Activated T-cell treated with anti-CD3 and anti-CD28 coated beads, Interleukin-2, amount 50 U/mL, for 4 hours (primary cell): ENCODE data around the gene ARRB2. TPM values are rescaled to one million over a fixed set of nuclear protein-coding genes. Genes with fewer than 3 reads are reported as not detected.

ENCODE experiments used
- ATAC-seq, 2 donors: fragments of 200-7000 bp; cut with Tn5 transposase; one replicate each; pipeline ENCODE4 v1.10.0; 2021
- DNase-seq: peaks from one replicate; pipeline ENCODE4 v3.0.0-alpha.2; 2020
- H3K27me3 Mint-ChIP-seq: one replicate; pipeline ENCODE4 v1.8.0; 2021; ENCODE audit warnings: low read depth, mixed read lengths
- H3K36me3 Mint-ChIP-seq: one replicate; pipeline ENCODE4 v1.8.0; 2022; ENCODE audit warnings: mixed read lengths; ENCODE audit not compliant: insufficient read depth
- H3K4me1 Mint-ChIP-seq: one replicate; pipeline ENCODE4 v1.8.0; 2021; ENCODE audit warnings: low read depth, mixed read lengths
- H3K4me3 Mint-ChIP-seq: one replicate; pipeline ENCODE4 v1.8.0; 2021; ENCODE audit warnings: mild to moderate bottlenecking, moderate library complexity, mixed read lengths
- H3K9me3 Mint-ChIP-seq: one replicate; pipeline ENCODE4 v1.8.0; 2021; ENCODE audit warnings: mixed read lengths
- total RNA-seq, 3 donors: library from RNA; stranded (reverse); gene quantifications; one replicate each; pipeline ENCODE4 v1.2.1, GENCODE V29; 2021

ARRB2 gene
- total RNA-seq, 3 donors from 2014 or later: 89.7 to 99.4 (median 94.7) TPM

DNA sequence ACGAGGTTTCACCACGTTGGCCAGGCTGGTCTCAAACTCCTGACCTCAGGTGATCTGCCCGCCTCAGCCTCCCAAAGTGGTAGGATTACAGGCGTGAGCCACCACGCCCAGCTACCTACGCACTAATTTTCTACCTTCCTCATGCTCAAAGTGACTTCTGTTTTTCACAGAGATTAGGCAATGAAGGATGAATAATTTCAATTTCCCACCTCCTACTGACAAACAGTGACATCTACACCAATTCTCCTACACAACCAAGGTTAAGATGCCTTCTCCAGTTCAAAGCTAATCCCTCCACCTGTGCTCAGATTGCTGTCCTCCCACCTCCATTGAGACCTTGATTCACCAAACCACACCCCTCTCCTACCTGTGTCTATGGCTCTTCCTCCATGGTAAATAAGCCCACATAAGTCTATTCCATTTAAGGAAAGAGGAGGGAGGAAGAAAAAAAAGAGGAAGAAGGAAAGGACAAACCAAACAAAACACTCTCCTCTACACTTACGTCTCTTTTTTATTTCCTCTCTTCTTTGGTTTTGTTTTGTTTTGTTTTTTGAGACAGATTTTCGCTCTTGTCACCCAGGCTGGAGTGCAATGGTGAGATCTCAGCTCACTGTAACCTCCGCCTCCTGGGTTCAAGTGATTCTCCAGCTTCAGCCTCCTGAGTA, 15.3 kb downstream of the ARRB2 start:
- peaks cover 15% of the 10 kb centered on the region for H3K4me1 Mint-ChIP-seq
- no peak overlapping the region for H3K4me3 Mint-ChIP-seq
- no peak for DNase-seq
- no peaks in the 10 kb centered on the region for H3K9me3 Mint-ChIP-seq
- ATAC-seq: no peak
- no peaks in the 10 kb centered on the region for H3K27me3 Mint-ChIP-seq
- H3K36me3 Mint-ChIP-seq: peaks cover 2% of the 10 kb centered on the region

- Mint-ChIP-seq H3K4me1 (peaks cover 25% of the 10 kb centered on the region), H3K4me3 (no peak overlapping the region), H3K36me3 (no peaks in the 10 kb centered on the region), H3K27me3 (no peaks in the 10 kb centered on the region), H3K9me3 (no peaks in the 10 kb centered on the region)
- DNase-seq (no peak), ATAC-seq (no peak)
Observed at GRCh38 chr17:4728124-4728523, 17.7 kb downstream of the ARRB2 start.

DNA sequence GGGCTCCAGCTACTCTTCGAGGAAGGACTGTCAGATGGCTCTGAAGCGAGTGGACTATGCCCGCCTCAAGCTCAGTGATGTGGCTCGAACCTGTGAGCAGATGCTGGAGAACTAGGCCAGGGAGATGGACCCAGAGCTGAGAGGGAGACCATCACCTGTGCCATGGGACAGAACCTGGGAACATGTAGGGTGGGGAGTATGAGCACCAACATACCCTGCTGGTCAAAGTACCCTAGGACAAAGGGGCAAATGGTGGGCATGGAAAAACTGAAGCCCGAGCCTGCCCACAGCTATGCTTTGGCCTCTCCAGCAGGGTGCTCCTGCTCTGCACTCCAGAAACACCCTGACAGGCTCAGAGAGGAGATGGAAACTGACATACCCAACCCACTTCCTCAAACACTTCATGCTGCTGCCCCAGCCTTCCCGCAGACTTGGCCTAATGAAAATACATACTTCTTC, 22.7 kb downstream of the ARRB2 start:
- no peaks in the 10 kb centered on the region for H3K9me3 Mint-ChIP-seq
- ATAC-seq (no peak), DNase-seq (no peak)
- H3K4me3 Mint-ChIP-seq: no peak overlapping the region
- H3K36me3 Mint-ChIP-seq: peaks cover 1% of the 10 kb centered on the region
- H3K4me1 Mint-ChIP-seq: peaks cover 27% of the 10 kb centered on the region
- H3K27me3 Mint-ChIP-seq: peaks cover under 1% of the 10 kb centered on the region

GRCh38 chr17:4734857-4735475, 24.5 kb downstream of the ARRB2 start:
- Mint-ChIP-seq H3K9me3 (no peaks in the 10 kb centered on the region), H3K4me3 (no peak overlapping the region), H3K27me3 (peaks cover 7% of the 10 kb centered on the region), H3K36me3 (peaks cover 1% of the 10 kb centered on the region), H3K4me1 (peaks cover 37% of the 10 kb centered on the region)
- no peak for ATAC-seq
- DNase-seq: no peak

DNA sequence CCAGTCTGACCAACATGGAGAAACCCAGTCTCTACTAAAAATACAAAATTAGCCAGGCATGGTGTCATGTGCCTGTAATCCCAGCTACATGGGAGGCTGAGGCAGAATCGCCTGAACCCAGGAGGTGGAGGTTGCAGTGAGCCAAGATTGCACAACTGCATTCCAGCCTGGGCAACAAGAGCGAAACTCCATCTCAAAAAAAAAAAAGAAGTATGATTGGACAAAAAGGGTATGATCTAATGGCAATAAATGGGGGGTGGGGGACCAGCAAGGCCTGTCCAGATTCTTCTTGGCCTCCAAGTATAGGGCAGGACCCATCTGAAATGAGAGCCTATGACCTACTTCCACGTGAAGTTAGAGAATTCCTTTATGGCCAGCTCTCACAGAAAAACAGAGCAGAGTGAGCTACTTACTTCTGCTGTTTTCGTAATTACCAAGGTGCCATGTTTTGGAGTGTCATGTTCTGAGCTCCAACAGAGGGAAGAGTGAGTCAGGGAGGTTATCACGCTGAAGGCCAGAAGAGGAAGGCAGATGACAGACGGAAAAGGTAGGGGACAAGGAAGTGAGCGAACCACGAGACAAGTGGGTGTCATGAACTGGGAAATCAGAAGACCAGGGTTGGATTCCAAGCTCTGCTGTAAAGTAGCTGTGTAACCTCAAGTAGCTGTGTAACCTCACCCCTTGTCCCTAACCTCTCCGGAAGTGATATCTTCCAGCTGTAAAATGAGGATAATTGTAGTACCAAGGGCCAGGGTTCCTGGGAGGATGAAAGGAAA, 25.6 kb downstream of the ARRB2 start:
- no peak for DNase-seq
- Mint-ChIP-seq H3K4me3 (no peak overlapping the region), H3K27me3 (peaks cover 14% of the 10 kb centered on the region), H3K4me1 (peaks cover 34% of the 10 kb centered on the region), H3K9me3 (no peaks in the 10 kb centered on the region), H3K36me3 (peaks cover 1% of the 10 kb centered on the region)
- no peak for ATAC-seq

DNA sequence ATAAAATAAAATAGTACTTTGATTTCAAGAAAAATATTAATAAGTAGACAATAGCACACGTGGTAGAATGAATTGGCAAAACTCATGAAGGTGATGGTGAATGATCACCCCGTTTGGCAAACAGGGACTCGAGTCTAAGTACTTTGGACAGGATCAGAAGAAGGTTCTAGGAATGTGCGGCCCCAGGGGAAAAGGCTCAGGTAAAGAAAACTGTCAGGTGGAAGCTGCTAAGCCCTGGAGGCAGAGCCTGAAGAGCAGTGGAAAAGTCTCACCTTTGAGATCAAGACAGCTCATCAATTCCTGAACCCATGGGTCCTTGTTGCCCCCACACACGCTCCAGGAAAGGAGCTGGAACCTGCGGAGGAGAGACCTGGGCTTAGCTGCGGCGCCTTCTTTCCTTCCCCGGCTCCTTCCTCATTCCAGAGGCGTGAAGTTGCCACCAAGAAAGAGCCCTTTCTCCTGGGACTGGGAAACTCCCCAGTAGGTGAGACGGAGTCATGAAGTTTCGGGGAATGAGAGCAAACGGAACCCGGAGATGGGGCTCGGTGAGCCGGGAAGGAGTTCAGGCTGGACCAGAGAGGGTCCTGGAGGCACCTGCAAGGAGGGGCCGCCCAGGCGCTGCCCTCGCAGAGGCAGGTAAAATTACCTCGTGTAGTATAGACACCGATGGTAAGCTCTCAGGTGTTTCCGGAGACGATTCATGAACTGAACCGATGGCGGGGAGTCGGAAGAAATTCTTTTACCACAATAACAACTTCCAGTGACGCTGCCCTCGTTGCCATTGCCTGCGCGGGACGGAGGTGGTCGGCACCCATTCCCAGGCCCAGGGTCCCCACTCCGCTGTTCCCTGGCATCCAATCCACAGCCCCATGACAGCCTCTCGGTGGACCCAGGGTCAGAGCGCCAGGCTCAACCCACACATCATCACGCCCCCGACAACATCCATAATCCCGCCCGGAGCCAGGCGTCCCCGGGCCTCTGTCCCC, 28.0 kb downstream of the ARRB2 start:
- no peaks in the 10 kb centered on the region for H3K9me3 Mint-ChIP-seq
- H3K4me1 Mint-ChIP-seq: peaks cover 22% of the 10 kb centered on the region
- H3K4me3 Mint-ChIP-seq: peak overlapping the region; percentile 80
- DNase-seq (no peak), ATAC-seq (peak in 1 of 2 donors; percentile 19)
- peaks cover 1% of the 10 kb centered on the region for H3K36me3 Mint-ChIP-seq
- H3K27me3 Mint-ChIP-seq: peaks cover 24% of the 10 kb centered on the region

GRCh38 chr17:4739122-4740024, 28.9 kb downstream of the ARRB2 start, which contains the start of the genes CXCL16 and ZMYND15:
Gene CXCL16 (minus strand): TSS chr17:4739928. CDS start chr17:4739339, 589 bp downstream.
Gene ZMYND15 (plus strand): TSS chr17:4739833. CDS start chr17:4740549, 716 bp downstream.
- Mint-ChIP-seq H3K27me3 (peaks cover 24% of the 10 kb centered on the region), H3K4me3 (peak within 1 kb of the TSS; percentile 80), H3K36me3 (peaks cover 1% of the 10 kb centered on the region), H3K9me3 (no peaks in the 10 kb centered on the region), H3K4me1 (peaks cover 20% of the 10 kb centered on the region)
- DNase-seq: peak; percentile 53
- ATAC-seq: peak; percentile 74 to 77

DNA sequence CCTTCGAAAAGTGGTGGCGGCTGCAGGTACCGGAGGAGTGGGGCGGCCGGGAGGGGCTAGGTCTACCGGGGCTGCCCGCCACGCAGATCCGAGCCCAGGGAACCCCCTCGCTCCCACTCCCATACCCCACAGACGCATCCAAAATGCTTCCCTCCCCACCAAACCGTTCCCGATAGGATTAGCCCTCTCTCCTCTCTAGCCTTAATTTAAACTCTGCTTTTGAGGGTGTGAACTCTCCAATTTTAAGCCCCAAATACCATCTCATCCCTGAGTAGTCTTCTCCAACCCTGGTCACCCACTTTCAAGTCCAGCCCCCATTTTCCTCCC, 29.6 kb downstream of the ARRB2 start:
- peaks cover 24% of the 10 kb centered on the region for H3K27me3 Mint-ChIP-seq
- ATAC-seq (no peak), DNase-seq (no peak)
- H3K4me1 Mint-ChIP-seq: peaks cover 18% of the 10 kb centered on the region
- no peaks in the 10 kb centered on the region for H3K9me3 Mint-ChIP-seq
- no peaks in the 10 kb centered on the region for H3K36me3 Mint-ChIP-seq
- peak overlapping the region; percentile 76 for H3K4me3 Mint-ChIP-seq

- Mint-ChIP-seq H3K9me3 (no peaks in the 10 kb centered on the region), H3K4me3 (peak overlapping the region; percentile 76), H3K4me1 (peaks cover 18% of the 10 kb centered on the region), H3K27me3 (peaks cover 24% of the 10 kb centered on the region), H3K36me3 (no peaks in the 10 kb centered on the region)
- ATAC-seq (no peak), DNase-seq (no peak)
Observed at GRCh38 chr17:4740584-4740983, 30.2 kb downstream of the ARRB2 start.

- H3K4me1 Mint-ChIP-seq: peaks cover 15% of the 10 kb centered on the region
- DNase-seq (no peak), ATAC-seq (no peak)
- H3K4me3 Mint-ChIP-seq: peak overlapping the region; percentile 20
- H3K27me3 Mint-ChIP-seq: peaks cover 24% of the 10 kb centered on the region
- H3K36me3 Mint-ChIP-seq: no peaks in the 10 kb centered on the region
- H3K9me3 Mint-ChIP-seq: no peaks in the 10 kb centered on the region
Observed at GRCh38 chr17:4741544-4741943, 31.1 kb downstream of the ARRB2 start.

GRCh38 chr17:4742133-4742532, 31.7 kb downstream of the ARRB2 start:
- H3K4me1 Mint-ChIP-seq: peaks cover 15% of the 10 kb centered on the region
- peaks cover 24% of the 10 kb centered on the region for H3K27me3 Mint-ChIP-seq
- ATAC-seq (no peak), DNase-seq (no peak)
- no peaks in the 10 kb centered on the region for H3K36me3 Mint-ChIP-seq
- no peaks in the 10 kb centered on the region for H3K9me3 Mint-ChIP-seq
- H3K4me3 Mint-ChIP-seq: no peak overlapping the region

DNA sequence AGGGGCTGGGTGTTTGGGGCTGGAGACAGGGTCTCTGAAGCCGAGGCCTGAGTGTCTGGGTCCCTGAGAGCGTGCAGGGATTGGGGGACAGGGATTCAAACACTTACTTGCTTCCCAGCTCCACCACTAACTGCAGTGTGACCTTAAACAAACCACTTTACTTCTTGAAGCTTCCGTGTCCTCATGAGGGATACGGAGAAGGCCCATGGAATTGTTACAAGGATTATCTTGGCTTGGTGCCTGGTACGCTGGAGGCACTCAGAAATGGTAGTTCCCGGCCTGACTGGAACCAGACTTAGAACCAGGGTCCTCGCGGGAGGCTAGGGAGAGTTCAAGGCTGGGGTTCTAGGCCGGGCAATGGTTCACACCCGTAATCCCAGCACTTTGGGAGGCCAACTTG, 32.2 kb downstream of the ARRB2 start:
- peaks cover 24% of the 10 kb centered on the region for H3K27me3 Mint-ChIP-seq
- DNase-seq: no peak
- H3K9me3 Mint-ChIP-seq: no peaks in the 10 kb centered on the region
- peaks cover 16% of the 10 kb centered on the region for H3K4me1 Mint-ChIP-seq
- H3K4me3 Mint-ChIP-seq: no peak overlapping the region
- H3K36me3 Mint-ChIP-seq: no peaks in the 10 kb centered on the region
- ATAC-seq: no peak

- Mint-ChIP-seq H3K9me3 (no peaks in the 10 kb centered on the region), H3K4me3 (no peak overlapping the region), H3K27me3 (peaks cover 22% of the 10 kb centered on the region), H3K36me3 (no peaks in the 10 kb centered on the region), H3K4me1 (peaks cover 20% of the 10 kb centered on the region)
- no peak for ATAC-seq
- no peak for DNase-seq
Observed at GRCh38 chr17:4743216-4743615, 32.8 kb downstream of the ARRB2 start.
